ENCODE results near the gene TAAR1. TPM values are rescaled to one million over a fixed set of nuclear protein-coding genes. Genes with fewer than 3 reads are reported as not detected.
"Not testable (repeated sequence)": the region's sequence is repeated elsewhere in the genome, so short reads cannot be mapped to it uniquely, and the experiment has no call there.

The TAAR1 gene, protein sequence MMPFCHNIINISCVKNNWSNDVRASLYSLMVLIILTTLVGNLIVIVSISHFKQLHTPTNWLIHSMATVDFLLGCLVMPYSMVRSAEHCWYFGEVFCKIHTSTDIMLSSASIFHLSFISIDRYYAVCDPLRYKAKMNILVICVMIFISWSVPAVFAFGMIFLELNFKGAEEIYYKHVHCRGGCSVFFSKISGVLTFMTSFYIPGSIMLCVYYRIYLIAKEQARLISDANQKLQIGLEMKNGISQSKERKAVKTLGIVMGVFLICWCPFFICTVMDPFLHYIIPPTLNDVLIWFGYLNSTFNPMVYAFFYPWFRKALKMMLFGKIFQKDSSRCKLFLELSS
- total RNA-seq (2014; rRNA removed; shearing (Covaris generic); ENCODE audit: low replicate concordance): not detected in 2 replicates

- DNase-seq (ENCODE audit: low read depth): no peak
- in situ Hi-C loops (cut with HindIII; ENCODE audit: low pct_unique_long_range_greater_than_20kb, low sequenced_read_pairs): no loop called here
Observed at GRCh38 chr6:132659082-132659481, at the start of gene TAAR1. Gene TAAR1 (minus strand): TSS chr6:132659182. CDS start chr6:132646003, 13,179 bp downstream.

DNA sequence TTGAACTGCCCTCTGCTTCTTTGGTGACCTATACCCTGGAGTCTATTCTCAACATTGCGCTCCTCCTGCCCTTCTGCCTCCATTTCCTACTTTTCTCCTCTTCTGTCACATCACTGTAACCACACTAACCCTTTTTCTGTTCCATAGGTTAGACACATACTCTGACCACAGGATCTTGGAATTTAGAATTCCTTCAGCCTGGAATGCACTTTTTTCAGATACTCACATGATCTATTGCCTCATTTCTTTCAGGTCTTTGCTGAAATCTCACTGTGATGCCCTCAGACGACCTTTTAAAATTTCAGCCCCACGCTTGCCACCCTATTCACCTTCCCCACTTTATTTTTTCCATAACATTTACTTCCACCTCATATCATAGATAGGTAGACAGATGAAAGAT is 49.8 kb upstream of the TAAR1 start:
- DNase-seq (ENCODE audit: low read depth): no peak
- in situ Hi-C loops (cut with HindIII; ENCODE audit: low pct_unique_long_range_greater_than_20kb, low sequenced_read_pairs): no loop called here

DNA sequence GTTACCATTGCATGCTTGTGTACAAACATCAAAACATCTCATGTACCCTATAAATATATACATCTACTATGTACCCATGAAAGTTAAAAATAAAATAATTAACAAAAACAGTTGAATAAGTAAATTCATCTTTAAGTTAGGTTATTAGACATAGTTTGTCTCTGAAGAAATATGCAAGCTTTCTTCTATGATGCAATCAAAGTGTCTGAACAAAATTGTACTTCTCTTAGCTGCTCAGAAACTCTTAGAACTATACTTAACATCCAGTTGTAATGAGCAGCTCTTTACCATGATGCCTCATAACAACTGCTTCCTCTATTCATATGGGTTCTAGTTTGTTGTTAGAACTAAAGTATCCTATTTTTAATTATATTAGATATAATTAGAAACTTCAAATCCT is 49.0 kb upstream of the TAAR1 start:
- no peak for DNase-seq (ENCODE audit: low read depth)
- in situ Hi-C loops (cut with HindIII; ENCODE audit: low pct_unique_long_range_greater_than_20kb, low sequenced_read_pairs): no loop called here

DNA sequence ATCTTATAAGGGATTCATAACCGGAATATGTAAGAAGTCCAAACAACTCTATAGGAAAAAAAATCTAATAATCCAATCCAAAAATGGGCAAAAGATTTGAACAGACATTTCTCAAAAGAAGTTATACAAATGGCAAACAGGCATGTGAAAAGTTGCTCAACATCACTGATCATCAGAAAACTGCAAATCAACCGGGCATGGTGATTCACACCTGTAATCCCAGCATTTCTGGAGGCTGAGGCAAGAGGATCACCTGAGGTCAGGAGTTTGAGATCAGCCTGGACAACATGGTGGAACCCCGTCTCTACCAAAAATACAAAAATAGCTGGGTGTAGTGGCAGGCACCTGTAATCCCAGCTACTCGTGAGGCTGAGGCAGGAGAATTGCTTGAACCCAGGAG is 47.8 kb upstream of the TAAR1 start:
- in situ Hi-C loops (cut with HindIII; ENCODE audit: low pct_unique_long_range_greater_than_20kb, low sequenced_read_pairs); DNase-seq (ENCODE audit: low read depth): not testable (repeated sequence)

- in situ Hi-C loops (cut with HindIII; ENCODE audit: low pct_unique_long_range_greater_than_20kb, low sequenced_read_pairs): no loop called here
Observed at GRCh38 chr6:132703936-132704335, 45.0 kb upstream of the TAAR1 start.

DNA sequence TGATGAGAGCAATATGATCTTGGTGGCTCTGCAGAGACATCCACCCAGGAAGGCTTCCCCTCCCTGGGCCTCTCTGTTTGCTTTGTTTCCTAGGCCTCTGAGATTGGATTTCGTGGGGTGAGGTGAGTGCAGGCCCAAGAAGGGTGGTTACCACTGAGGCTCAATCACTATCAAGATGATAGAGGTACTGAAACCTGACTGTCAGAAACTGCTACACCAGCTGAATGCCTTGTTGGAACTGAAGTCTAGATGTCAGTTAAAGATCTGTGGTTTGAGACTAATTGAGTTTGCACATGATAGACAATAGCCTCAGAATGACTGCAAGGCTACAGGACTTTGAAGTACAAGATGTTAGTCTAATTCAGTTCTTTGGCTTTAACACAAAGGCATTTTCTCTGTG is 39.6 kb upstream of the TAAR1 start:
- no peak for DNase-seq (ENCODE audit: low read depth)
- in situ Hi-C loops (cut with HindIII; ENCODE audit: low pct_unique_long_range_greater_than_20kb, low sequenced_read_pairs): no loop called here

More at GRCh38 chr6:132703936-132704335, 45.0 kb upstream of the TAAR1 start:
- DNase-seq (ENCODE audit: low read depth): no peak

DNA sequence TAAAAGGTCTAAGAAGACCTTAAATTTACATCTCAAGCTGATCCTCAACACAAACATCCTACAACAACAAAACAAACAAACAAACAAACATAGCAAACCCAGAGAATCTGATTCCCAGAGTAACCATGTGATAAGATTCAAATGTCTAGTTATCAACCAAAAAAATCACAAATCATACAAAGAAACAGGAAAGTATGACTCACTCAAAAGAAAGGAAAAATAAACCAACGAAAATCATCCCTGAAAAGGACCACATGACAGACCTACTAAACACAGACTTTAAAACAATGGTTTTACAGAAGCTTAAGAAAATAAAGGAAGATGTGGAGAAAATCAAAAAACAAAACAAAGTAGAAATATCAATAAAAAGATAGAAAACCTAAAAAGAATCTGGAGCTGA is 36.8 kb upstream of the TAAR1 start:
- DNase-seq (ENCODE audit: low read depth): no peak
- in situ Hi-C loops (cut with HindIII; ENCODE audit: low pct_unique_long_range_greater_than_20kb, low sequenced_read_pairs): no loop called here

GRCh38 chr6:132693478-132693877 is 34.5 kb upstream of the TAAR1 start:
- in situ Hi-C loops (cut with HindIII; ENCODE audit: low pct_unique_long_range_greater_than_20kb, low sequenced_read_pairs): no loop called here
- DNase-seq (ENCODE audit: low read depth): no peak

GRCh38 chr6:132690678-132691077 is 31.7 kb upstream of the TAAR1 start:
- in situ Hi-C loops (cut with HindIII; ENCODE audit: low pct_unique_long_range_greater_than_20kb, low sequenced_read_pairs): no loop called here
- DNase-seq (ENCODE audit: low read depth): no peak

DNA sequence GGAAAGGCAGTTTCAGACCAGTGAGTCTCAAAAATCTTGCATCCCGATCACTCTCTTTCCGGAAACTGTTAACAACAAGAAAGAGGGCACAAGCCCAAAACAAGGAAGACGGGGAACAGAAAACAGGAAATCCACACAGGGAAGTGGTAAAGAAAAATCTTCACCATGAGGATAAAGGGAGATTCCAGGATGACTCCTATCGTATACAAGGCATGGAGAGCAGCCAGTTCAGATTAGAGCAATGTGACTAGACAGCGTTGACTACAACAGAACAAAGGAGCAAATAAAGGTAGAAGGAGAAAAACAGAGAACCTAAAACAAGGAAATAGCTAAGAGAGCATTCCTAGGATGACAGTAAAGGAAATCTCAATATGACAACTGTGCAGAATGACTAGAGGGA is 28.3 kb upstream of the TAAR1 start:
- in situ Hi-C loops (cut with HindIII; ENCODE audit: low pct_unique_long_range_greater_than_20kb, low sequenced_read_pairs): no loop called here
- DNase-seq (ENCODE audit: low read depth): peak; percentile 65

GRCh38 chr6:132686531-132686930 is 27.5 kb upstream of the TAAR1 start:
- DNase-seq (ENCODE audit: low read depth): no peak
- in situ Hi-C loops (cut with HindIII; ENCODE audit: low pct_unique_long_range_greater_than_20kb, low sequenced_read_pairs): no loop called here

- DNase-seq (ENCODE audit: low read depth): no peak
- in situ Hi-C loops (cut with HindIII; ENCODE audit: low pct_unique_long_range_greater_than_20kb, low sequenced_read_pairs): no loop called here
Observed at GRCh38 chr6:132685009-132685408, 26.0 kb upstream of the TAAR1 start.

DNA sequence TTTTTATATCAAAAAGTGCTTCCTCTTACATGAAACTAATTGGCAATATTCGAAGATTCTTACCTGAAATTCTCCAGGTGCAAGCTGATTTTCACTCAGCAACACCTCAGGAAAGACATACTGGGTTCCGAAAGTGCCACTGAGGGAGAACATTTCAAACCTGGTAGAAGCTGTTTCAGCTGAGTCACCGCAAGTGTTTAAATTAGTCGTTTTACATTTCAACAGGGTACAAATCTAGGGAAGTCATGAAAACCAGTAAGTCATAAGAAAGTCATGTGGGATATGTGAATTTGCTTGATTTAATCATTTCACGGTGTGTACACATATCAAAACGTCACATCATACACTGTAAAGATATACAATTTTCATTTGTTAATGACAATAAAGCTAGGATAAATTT is 25.3 kb upstream of the TAAR1 start:
- no peak for DNase-seq (ENCODE audit: low read depth)

GRCh38 chr6:132683543-132683942 is 24.6 kb upstream of the TAAR1 start:
- in situ Hi-C loops (cut with HindIII; ENCODE audit: low pct_unique_long_range_greater_than_20kb, low sequenced_read_pairs): no loop called here
- DNase-seq (ENCODE audit: low read depth): no peak

More for the DNA sequence above, 25.3 kb upstream of the TAAR1 start:
- in situ Hi-C loops (cut with HindIII; ENCODE audit: low pct_unique_long_range_greater_than_20kb, low sequenced_read_pairs): no loop called here

DNA sequence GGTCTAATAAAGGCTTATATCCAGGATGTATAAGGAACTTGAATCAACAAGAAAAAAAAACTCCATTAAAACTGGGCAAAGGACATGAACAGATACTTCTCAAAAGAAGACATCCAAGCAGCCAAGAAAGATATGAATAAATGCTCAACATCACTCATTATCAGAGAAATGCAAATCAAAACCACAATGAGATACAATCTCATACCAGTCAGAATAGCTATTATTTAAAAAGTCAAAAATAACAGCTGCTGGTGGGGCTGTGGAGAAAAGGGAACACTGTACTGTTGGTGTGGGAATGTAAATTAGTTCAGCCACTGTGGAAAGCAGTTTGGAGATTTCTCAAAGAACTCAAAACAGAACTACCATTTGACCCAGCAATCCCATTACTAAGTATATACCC is 20.1 kb upstream of the TAAR1 start:
- in situ Hi-C loops (cut with HindIII; ENCODE audit: low pct_unique_long_range_greater_than_20kb, low sequenced_read_pairs); DNase-seq (ENCODE audit: low read depth): not testable (repeated sequence)

DNA sequence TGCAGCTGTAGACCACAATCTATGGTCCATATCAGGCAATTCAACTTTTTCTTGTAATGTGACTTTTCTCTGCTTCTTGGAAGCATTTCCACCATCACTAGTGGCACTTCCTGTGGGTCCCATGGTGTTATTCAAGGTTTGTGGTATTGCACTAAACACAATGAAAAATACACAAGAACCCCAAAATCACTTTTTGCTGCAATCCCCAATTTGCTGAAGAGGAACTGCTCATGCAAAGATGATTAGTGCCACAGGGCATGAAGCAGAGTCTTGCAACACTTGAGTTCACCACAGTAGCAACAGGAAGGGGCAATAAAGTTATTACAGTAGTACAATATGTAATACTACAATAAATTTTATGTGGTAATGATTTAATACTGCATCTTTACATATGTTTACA is 16.8 kb upstream of the TAAR1 start:
- in situ Hi-C loops (cut with HindIII; ENCODE audit: low pct_unique_long_range_greater_than_20kb, low sequenced_read_pairs): no loop called here

DNA sequence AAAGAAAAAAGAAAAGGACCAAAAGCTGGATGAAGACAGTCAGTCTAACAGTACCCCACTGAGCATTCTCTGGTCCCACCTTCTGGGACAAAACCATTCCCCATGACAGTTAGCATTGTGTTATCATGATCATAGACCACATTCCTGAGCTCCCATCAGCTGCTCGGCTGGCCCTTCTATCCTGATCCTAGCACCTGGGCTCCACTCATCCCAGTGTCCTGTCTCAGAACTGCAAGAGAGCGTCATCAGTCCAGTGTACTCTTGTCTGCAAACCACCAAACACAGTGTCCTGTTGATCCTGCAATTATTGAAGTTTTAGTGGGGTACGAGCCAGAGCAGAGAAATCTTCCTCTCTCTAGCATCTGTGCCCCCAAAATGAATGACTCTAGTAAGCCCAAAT is 16.0 kb upstream of the TAAR1 start:
- DNase-seq (ENCODE audit: low read depth): no peak
- in situ Hi-C loops (cut with HindIII; ENCODE audit: low pct_unique_long_range_greater_than_20kb, low sequenced_read_pairs): no loop called here

More for the DNA sequence above, 16.8 kb upstream of the TAAR1 start:
- DNase-seq (ENCODE audit: low read depth): no peak

GRCh38 chr6:132673376-132674094 is 14.6 kb upstream of the TAAR1 start:
- DNase-seq (ENCODE audit: low read depth): no peak
- in situ Hi-C loops (cut with HindIII; ENCODE audit: low pct_unique_long_range_greater_than_20kb, low sequenced_read_pairs): no loop called here

GRCh38 chr6:132671295-132671694 is 12.3 kb upstream of the TAAR1 start:
- in situ Hi-C loops (cut with HindIII; ENCODE audit: low pct_unique_long_range_greater_than_20kb, low sequenced_read_pairs): no loop called here
- DNase-seq (ENCODE audit: low read depth): no peak

Measured in Caki2 (cell line).